ENCODE data around the gene ABCC5.

DNA sequence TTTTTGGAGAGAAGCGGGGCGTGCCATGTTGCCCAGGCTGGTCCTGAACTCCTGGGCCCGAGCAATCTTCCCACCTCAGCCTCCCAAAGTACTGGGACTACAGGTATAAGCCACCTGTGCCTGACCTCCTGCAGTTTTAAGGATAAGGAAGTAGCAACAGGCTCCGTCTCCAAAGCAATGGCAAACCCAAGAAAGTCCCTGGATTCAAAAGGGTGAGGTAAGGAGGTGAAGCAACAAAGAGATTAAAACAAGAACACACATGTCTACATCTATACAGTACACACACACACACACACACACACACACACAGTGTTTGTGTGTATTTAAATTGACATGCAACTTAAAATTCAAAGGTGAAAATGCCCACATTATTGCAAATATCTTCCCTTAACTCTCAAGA, 58.9 kb downstream of the ABCC5 start:
- TF ChIP-seq KLF16 (tag by site-specific recombination; IDR thresholded peaks at IDR 0.05) = no peak
- no peak for TF ChIP-seq CTCF (tag by site-specific recombination; IDR thresholded peaks at IDR 0.05)
- TF ChIP-seq ZNF138 (tag by site-specific recombination; IDR thresholded peaks at IDR 0.05; ENCODE audit: borderline replicate concordance) = no peak
- TF ChIP-seq ZEB2 (tag by site-specific recombination; IDR thresholded peaks at IDR 0.05) = no peak
- no peak for TF ChIP-seq ZBTB8A (tag by site-specific recombination; IDR thresholded peaks at IDR 0.05)
- no peak for TF ChIP-seq REST (tag by site-specific recombination; IDR thresholded peaks at IDR 0.05)
- no peak for TF ChIP-seq YY1 (tag by site-specific recombination; IDR thresholded peaks at IDR 0.05)
- TF ChIP-seq ZNF704 (tag by site-specific recombination; IDR thresholded peaks at IDR 0.05) = no peak
- TF ChIP-seq ZBTB7A (tag by site-specific recombination; IDR thresholded peaks at IDR 0.05; ENCODE audit: low read depth) = no peak
- TF ChIP-seq ZNF768 (tag by site-specific recombination; IDR thresholded peaks at IDR 0.05) = no peak
- TF ChIP-seq RBAK (tag by site-specific recombination; IDR thresholded peaks at IDR 0.05) = no peak
- no peak for TF ChIP-seq HOXA7 (CRISPR knock-in tag; IDR thresholded peaks at IDR 0.05; ENCODE audit: borderline replicate concordance)
- TF ChIP-seq ZNF449 (tag by site-specific recombination; IDR thresholded peaks at IDR 0.05) = no peak
- TF ChIP-seq ZNF10 (tag by site-specific recombination; IDR thresholded peaks at IDR 0.05) = no peak
